Lung (tissue), 12 donors: ENCODE results near the gene GDNF. TPM values are rescaled to one million over a fixed set of nuclear protein-coding genes. Genes with fewer than 3 reads are reported as not detected.

ENCODE experiments used
- ATAC-seq: fragments of 200-7000 bp; cut with Tn5 transposase; one replicate; pipeline ENCODE4 v1.9.1; 2020; ENCODE audit warnings: moderate number of reproducible peaks; ENCODE audit not compliant: insufficient read depth, low FRiP score
- DNase-seq, 3 donors: peaks; one replicate each; pipeline ENCODE4 v3.0.0-alpha.2; 2013 to 2017
- H3K27ac ChIP-seq, 2 donors: one replicate each; pipeline ENCODE4 v1.5.1; 2013; ENCODE audit warnings: mild to moderate bottlenecking in 2 of 2, moderate library complexity in 2 of 2, control low read depth in 1 of 2, inconsistent platforms in 1 of 2, low read depth in 1 of 2, low read length in 1 of 2
- H3K27me3 ChIP-seq, 3 donors: one replicate each; pipeline ENCODE4 v1.5.1; 2013; ENCODE audit warnings: low read length in 2 of 3; ENCODE audit not compliant: control insufficient read depth in 3 of 3, insufficient read depth in 3 of 3
- H3K36me3 ChIP-seq, 4 donors: one replicate each; pipeline ENCODE4 v1.5.1; 2013; ENCODE audit warnings: low read length in 4 of 4, mild to moderate bottlenecking in 1 of 4, moderate library complexity in 1 of 4; ENCODE audit not compliant: control insufficient read depth in 4 of 4, insufficient read depth in 4 of 4
- H3K4me1 ChIP-seq, 5 donors: one replicate each; pipeline ENCODE4 v1.5.1; 2013; ENCODE audit warnings: low read length in 5 of 5, mild to moderate bottlenecking in 2 of 5, moderate library complexity in 1 of 5; ENCODE audit not compliant: control insufficient read depth in 5 of 5, insufficient read depth in 5 of 5
- H3K4me3 ChIP-seq: one replicate; pipeline ENCODE4 v1.5.1; 2013; ENCODE audit warnings: mild to moderate bottlenecking, control low read depth, moderate library complexity
- H3K9ac ChIP-seq, 2 donors: one replicate each; pipeline ENCODE4 v1.5.1; 2013; ENCODE audit warnings: low read length in 2 of 2, control low read depth in 1 of 2; ENCODE audit not compliant: insufficient read depth in 1 of 2
- H3K9me3 ChIP-seq, 4 donors: one replicate each; pipeline ENCODE4 v1.5.1; 2013; ENCODE audit warnings: low read length in 3 of 4, mild to moderate bottlenecking in 1 of 4, moderate library complexity in 1 of 4; ENCODE audit not compliant: control insufficient read depth in 4 of 4, insufficient read depth in 3 of 4
- CTCF ChIP-seq: IDR thresholded peaks from 2 replicates; pipeline ENCODE4 v1.5.1; 2012; ENCODE audit warnings: mild to moderate bottlenecking; ENCODE audit errors: control extremely low read depth, extremely low read depth
- WGBS, 2 donors: extraction: QIAGEN DNeasy Blood & Tissue Kit; methylation state at CpG; one replicate each; pipeline ENCODE4 v1.1.7; 2013; 5-methylcytosine and 5-hydroxymethylcytosine counted together
- polyA plus RNA-seq, 2 donors: library from polyadenylated mRNA; stranded (reverse); fragments of 200-250 nt; gene quantifications; one replicate each; pipeline ENCODE4 v1.2.1, GENCODE V29; 2013
- total RNA-seq, 2 donors: library from RNA; depleted of rRNA in 1 of 2; stranded (reverse); fragments of >200 nt in 1 of 2; gene quantifications; one replicate each; pipeline ENCODE4 v1.2.1, GENCODE V29; 2014 to 2021
- donor health status: control.
- donor health status: control.
- donor health status: Bipolar disorder and iron deficiency.
- donor health status: healthy.
- donor health status: DM: yes; HTN: yes; CAD: no.

The GDNF gene
- total and polyA plus RNA-seq, 4 donors = 0.05 TPM; not detected in 3

DNA sequence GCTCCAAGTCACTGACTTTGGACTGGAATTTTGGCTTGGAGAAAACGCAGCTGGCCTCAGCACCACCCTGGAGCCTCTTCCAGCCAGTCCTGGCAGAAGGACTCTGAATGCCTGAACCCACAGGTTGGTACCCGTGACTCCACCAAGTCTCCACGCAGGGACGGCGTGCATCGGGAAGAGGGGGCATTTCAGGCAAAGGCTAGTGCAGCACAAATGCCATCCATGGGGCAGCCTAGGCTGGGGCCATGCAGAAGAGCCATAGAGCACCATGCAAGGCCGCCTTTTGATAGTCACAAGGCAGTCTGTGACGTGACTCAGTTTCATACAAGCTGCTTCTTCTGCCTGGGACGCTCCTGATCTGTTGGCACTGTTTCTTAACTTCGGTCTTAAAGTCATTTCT lies 28.0 kb downstream of the GDNF start:
- H3K4me1 ChIP-seq = no peaks in the 10 kb centered on the region

DNA sequence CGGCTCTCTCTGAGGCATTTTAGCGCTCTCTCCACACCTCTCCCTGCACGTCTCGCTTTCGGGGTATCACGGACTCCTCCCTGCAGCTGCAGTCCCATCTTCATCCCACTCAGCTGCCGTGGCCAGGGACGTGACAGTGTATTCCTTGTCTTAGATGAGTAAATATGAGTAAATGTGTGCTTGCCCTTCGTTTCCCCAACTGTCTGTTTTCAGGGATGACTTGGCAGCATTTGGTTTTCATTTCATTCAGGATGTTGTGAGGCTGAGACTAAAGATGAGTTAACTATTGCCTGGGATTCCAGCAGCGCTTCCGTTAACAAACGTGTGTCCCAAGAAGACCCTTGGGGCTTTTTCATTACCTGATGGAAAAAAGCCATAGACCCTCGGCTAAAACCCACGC lies 29.5 kb downstream of the GDNF start:
- no peaks in the 10 kb centered on the region for H3K36me3 ChIP-seq
- no peak overlapping the region for H3K4me3 ChIP-seq
- WGBS, 2 donors = 77 to 86% methylated on average over 14 of the region's 14 CpGs
- H3K9me3 ChIP-seq = peaks cover 0 to 7% (median 0%) of the 10 kb centered on the region in 4 donors
- H3K4me1 ChIP-seq = no peaks in the 10 kb centered on the region
- ATAC-seq (no peak), DNase-seq (no peak)
- H3K9ac ChIP-seq = no peak overlapping the region
- TF ChIP-seq CTCF = no peak
- H3K27ac ChIP-seq = no peak overlapping the region
- no peaks in the 10 kb centered on the region for H3K27me3 ChIP-seq

More for the DNA sequence above, 28.0 kb downstream of the GDNF start:
- Histone ChIP-seq H3K27ac (no peak overlapping the region), H3K9ac (no peak overlapping the region), H3K36me3 (no peaks in the 10 kb centered on the region), H3K27me3 (no peaks in the 10 kb centered on the region), H3K9me3 (peaks cover 0 to 2% (median 0%) of the 10 kb centered on the region in 4 donors), H3K4me3 (no peak overlapping the region)
- DNase-seq = no peak
- no peak for ATAC-seq
- no peak for TF ChIP-seq CTCF
- WGBS, 2 donors = 92 to 93% methylated on average over 10 of the region's 10 CpGs

GRCh38 chr5:37808945-37809344 lies 30.9 kb downstream of the GDNF start:
- H3K9ac ChIP-seq = no peak overlapping the region
- H3K27ac ChIP-seq = no peak overlapping the region
- WGBS, 2 donors = 84 to 91% methylated on average over 5 of the region's 5 CpGs
- no peak for DNase-seq
- no peaks in the 10 kb centered on the region for H3K27me3 ChIP-seq
- ATAC-seq = no peak
- no peaks in the 10 kb centered on the region for H3K36me3 ChIP-seq
- H3K9me3 ChIP-seq = peaks cover 0 to 7% (median 0%) of the 10 kb centered on the region in 4 donors
- no peaks in the 10 kb centered on the region for H3K4me1 ChIP-seq
- no peak for TF ChIP-seq CTCF
- H3K4me3 ChIP-seq = no peak overlapping the region

- Histone ChIP-seq H3K9me3 (peaks cover 0 to 7% (median 0%) of the 10 kb centered on the region in 4 donors), H3K36me3 (no peaks in the 10 kb centered on the region), H3K27me3 (no peaks in the 10 kb centered on the region), H3K27ac (no peak overlapping the region), H3K4me1 (no peaks in the 10 kb centered on the region), H3K9ac (no peak overlapping the region), H3K4me3 (no peak overlapping the region)
- DNase-seq = no peak
- WGBS, 2 donors = 78 to 93% methylated on average over 7 of the region's 7 CpGs
- no peak for TF ChIP-seq CTCF
- ATAC-seq = no peak
Observed at GRCh38 chr5:37807621-37808301, 32.1 kb downstream of the GDNF start.
